Kidney (tissue), 14 donors: ENCODE results near the gene TLK2. TPM values are rescaled to one million over a fixed set of nuclear protein-coding genes. Genes with fewer than 3 reads are reported as not detected.
"Not testable (repeated sequence)": the region's sequence is repeated elsewhere in the genome, so short reads cannot be mapped to it uniquely, and the experiment has no call there.

Experiments used
- DNase-seq, 5 donors: peaks; one replicate each; pipeline ENCODE4 v3.0.0-alpha.2; 2013 to 2020
- FAIRE-seq: peaks from 2 replicates; lab custom pipeline; 2012; peaks lifted over from hg19 to GRCh38; lab: Jason Lieb, UNC
- H3K27ac ChIP-seq, 2 donors: one replicate each; pipeline ENCODE4 v1.7.0; 2013; ENCODE audit warnings: low read depth in 2 of 2, low read length in 2 of 2, inconsistent platforms in 1 of 2
- H3K27me3 ChIP-seq: one replicate; pipeline ENCODE4 v1.7.1; 2013; ENCODE audit warnings: low read length, inconsistent platforms; ENCODE audit not compliant: control insufficient read depth, insufficient read depth
- H3K36me3 ChIP-seq, 3 donors: one replicate each; pipeline versions ENCODE4 v1.7.0 to v1.7.1; 2013; ENCODE audit warnings: low read length in 3 of 3, control low read depth in 1 of 3, inconsistent platforms in 1 of 3; ENCODE audit not compliant: insufficient read depth in 3 of 3, control insufficient read depth in 2 of 3
- H3K4me1 ChIP-seq, 3 donors: one replicate each; pipeline versions ENCODE4 v1.7.0 to v1.7.1; 2013; ENCODE audit warnings: low read length in 3 of 3, inconsistent platforms in 1 of 3, low read depth in 1 of 3; ENCODE audit not compliant: control insufficient read depth in 2 of 3, insufficient read depth in 2 of 3
- H3K4me3 ChIP-seq, 3 donors: one replicate each; pipeline versions ENCODE4 v1.7.0 to v1.8.1; 2013; ENCODE audit warnings: low read length in 3 of 3, control low read depth in 1 of 3, inconsistent platforms in 1 of 3
- H3K9ac ChIP-seq, 3 donors: one replicate each; pipeline versions ENCODE4 v1.7.0 to v1.7.1; 2013; ENCODE audit warnings: low read length in 3 of 3, control low read depth in 1 of 3, inconsistent platforms in 1 of 3
- H3K9me3 ChIP-seq, 3 donors: one replicate each; pipeline versions ENCODE4 v1.7.0 to v1.7.1; 2013; ENCODE audit warnings: low read length in 3 of 3, control low read depth in 1 of 3, inconsistent platforms in 1 of 3; ENCODE audit not compliant: control insufficient read depth in 2 of 3, insufficient read depth in 1 of 3
- intact Hi-C: fragments of 100-400 bp; cut with DNase I; formaldehyde crosslinking; loops from one replicate; pipeline ENCODE4 v1.11.1; 2022
- polyA plus RNA-seq: library from polyadenylated mRNA; stranded (reverse); fragments of 350-450 nt; fragmentation: Illumina TruSeq; extraction: RNeasy Lipid Tissue Mini Kit (QIAGEN cat#74804); gene quantifications from one replicate; pipeline ENCODE4 v1.2.3, GENCODE V29; 2014; ENCODE audit warnings: low read depth, low replicate concordance; ENCODE audit not compliant: insufficient read depth
- total RNA-seq: library from RNA; stranded (reverse); fragmentation: NEBNext Ultra II Directional; extraction: Animal tissue kit (Norgen Biotek cat#: 25700); gene quantifications from one replicate; pipeline ENCODE4 v1.2.1, GENCODE V29; 2021
- TF ChIP-seq, protein P1 (sequence below): IDR thresholded peaks from 3 replicates; pipeline ENCODE4 v1.5.1; 2012; ENCODE audit warnings: mild to moderate bottlenecking, moderate library complexity, borderline replicate concordance; ENCODE audit not compliant: insufficient read depth; ENCODE audit errors: extremely low read depth
- donor health status: control.
- donor health status: control.
- donor health status: control.
- donor health status: control.
- donor health status: control.
- donor health status: DM: yes; HTN: yes; CAD: no.
- donor health status: Normal renal cell carcinoma (clear cell type).

The TLK2 gene
- total and polyA plus RNA-seq, 2 donors from 2014 or later = 15.6 to 43.0 TPM

DNA sequence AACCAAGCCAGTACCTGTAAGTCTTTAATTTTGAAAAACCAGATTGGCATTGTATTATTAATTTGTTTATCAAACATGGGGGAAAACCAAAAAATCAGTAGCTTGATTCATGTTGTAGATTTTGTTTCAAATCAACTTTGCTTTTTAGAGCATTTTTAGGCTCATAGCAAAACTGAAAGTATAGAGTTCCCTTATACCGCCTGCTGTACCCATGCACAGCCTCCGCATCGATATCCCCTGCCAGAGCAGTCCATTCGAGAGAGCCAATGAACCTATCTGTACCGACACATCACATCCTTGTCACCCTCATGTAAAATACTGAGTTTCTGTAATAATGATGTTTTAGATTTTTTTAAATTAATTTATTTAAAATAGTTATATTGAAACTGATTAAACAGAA is 132.7 kb downstream of the TLK2 start:
- no peak for DNase-seq
- Histone ChIP-seq H3K27me3 (no peaks in the 10 kb centered on the region), H3K9me3 (no peaks in the 10 kb centered on the region), H3K4me1 (no peaks in the 10 kb centered on the region), H3K9ac (no peak overlapping the region), H3K36me3 (peaks cover 2 to 29% (median 20%) of the 10 kb centered on the region in 3 donors), H3K4me3 (no peak overlapping the region), H3K27ac (no peak overlapping the region)
- FAIRE-seq = no peak
- intact Hi-C loops = no loop called here
- TF ChIP-seq, protein P1, sequence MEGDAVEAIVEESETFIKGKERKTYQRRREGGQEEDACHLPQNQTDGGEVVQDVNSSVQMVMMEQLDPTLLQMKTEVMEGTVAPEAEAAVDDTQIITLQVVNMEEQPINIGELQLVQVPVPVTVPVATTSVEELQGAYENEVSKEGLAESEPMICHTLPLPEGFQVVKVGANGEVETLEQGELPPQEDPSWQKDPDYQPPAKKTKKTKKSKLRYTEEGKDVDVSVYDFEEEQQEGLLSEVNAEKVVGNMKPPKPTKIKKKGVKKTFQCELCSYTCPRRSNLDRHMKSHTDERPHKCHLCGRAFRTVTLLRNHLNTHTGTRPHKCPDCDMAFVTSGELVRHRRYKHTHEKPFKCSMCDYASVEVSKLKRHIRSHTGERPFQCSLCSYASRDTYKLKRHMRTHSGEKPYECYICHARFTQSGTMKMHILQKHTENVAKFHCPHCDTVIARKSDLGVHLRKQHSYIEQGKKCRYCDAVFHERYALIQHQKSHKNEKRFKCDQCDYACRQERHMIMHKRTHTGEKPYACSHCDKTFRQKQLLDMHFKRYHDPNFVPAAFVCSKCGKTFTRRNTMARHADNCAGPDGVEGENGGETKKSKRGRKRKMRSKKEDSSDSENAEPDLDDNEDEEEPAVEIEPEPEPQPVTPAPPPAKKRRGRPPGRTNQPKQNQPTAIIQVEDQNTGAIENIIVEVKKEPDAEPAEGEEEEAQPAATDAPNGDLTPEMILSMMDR = no peak

DNA sequence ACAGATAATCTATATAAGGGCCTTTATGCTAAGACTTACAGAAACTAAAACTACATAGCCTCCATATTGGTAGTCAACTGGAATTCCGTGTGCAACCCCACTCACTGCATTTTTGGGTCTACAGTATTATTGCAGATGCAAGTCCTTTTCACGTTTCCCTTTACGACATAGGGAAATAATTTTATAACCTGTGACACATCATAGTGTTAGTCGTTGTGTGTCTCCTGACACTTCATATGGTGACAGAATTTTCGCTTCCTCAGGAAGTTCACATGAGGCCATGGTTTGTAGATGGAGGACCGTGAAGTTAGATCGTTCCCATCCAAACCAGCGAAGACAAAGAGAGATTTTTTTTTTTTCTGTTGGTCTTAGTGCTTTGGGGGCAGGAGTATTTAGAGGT is 133.1 kb downstream of the TLK2 start:
- no peaks in the 10 kb centered on the region for H3K4me1 ChIP-seq
- H3K27me3 ChIP-seq = no peaks in the 10 kb centered on the region
- no peak overlapping the region for H3K4me3 ChIP-seq
- TF ChIP-seq, protein P1 = no peak
- H3K9me3 ChIP-seq = no peaks in the 10 kb centered on the region
- DNase-seq = no peak
- intact Hi-C loops = no loop called here
- no peak overlapping the region for H3K27ac ChIP-seq
- no peak for FAIRE-seq
- peaks cover 2 to 24% (median 20%) of the 10 kb centered on the region in 3 donors for H3K36me3 ChIP-seq
- H3K9ac ChIP-seq = no peak overlapping the region

DNA sequence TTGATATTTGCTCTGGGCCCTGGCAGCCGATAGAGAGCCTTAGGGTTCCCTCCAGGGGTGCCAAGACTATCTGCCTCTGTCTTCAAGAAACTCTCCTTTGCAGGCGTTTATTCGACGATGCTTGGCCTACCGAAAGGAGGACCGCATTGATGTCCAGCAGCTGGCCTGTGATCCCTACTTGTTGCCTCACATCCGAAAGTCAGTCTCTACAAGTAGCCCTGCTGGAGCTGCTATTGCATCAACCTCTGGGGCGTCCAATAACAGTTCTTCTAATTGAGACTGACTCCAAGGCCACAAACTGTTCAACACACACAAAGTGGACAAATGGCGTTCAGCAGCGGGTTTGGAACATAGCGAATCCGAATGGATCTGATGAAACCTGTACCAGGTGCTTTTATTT is 133.7 kb downstream of the TLK2 start:
- H3K27me3 ChIP-seq, H3K4me3 ChIP-seq, H3K9me3 ChIP-seq, H3K27ac ChIP-seq, H3K9ac ChIP-seq, H3K4me1 ChIP-seq, intact Hi-C loops, FAIRE-seq, DNase-seq: not testable (repeated sequence)
- H3K36me3 ChIP-seq = peaks cover 2 to 24% (median 20%) of the 10 kb centered on the region in 3 donors

DNA sequence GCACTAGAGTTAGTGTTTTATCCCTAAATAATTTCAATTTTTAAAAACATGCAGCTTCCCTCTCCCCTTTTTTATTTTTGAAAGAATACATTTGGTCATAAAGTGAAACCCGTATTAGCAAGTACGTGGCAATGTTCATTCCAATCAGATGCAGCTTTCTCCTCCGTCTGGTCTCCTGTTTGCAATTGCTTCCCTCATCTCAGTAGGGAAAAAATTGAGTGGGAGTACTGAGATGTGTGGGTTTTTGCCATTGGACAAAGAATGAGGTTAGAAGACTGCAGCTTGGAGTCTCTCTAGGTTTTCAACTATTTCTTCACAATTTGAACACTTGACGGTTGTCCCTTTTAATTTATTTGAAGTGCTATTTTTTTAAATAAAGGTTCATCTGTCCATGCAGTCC is 134.5 kb downstream of the TLK2 start:
- FAIRE-seq, H3K4me3 ChIP-seq, H3K27me3 ChIP-seq, H3K9ac ChIP-seq, DNase-seq, H3K27ac ChIP-seq, H3K9me3 ChIP-seq, H3K4me1 ChIP-seq, intact Hi-C loops: not testable (repeated sequence)
- H3K36me3 ChIP-seq = peaks cover 2 to 19% (median 17%) of the 10 kb centered on the region in 3 donors
